Measurements from ENCODE around the gene ARIH2.
"Not testable (repeated sequence)": the region's sequence is repeated elsewhere in the genome, so short reads cannot be mapped to it uniquely, and the experiment has no call there.

The ARIH2 gene

GRCh38 chr3:49004352-49005302 is 86.0 kb downstream of the ARIH2 start:
- no peak for DNase-seq (ENCODE audit: low read depth)

DNA sequence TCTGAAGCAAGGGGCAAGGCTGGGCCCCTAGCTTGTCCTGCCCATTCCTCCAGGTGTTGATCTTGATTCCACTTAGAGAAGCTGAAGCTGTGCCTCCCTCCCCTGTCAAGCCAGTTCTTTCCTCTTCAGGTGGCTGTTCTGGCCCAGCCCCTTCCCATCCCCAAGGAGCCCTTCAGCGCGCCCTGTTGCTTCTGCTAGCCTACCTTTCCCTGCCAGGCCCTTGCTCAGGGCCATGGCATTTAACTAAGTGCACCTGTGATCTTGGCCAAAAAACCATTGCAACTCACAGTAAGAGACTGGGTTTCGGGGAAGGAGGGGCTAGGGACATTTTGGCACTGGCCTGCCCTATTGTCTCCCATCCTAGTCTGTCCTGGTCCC is 86.7 kb downstream of the ARIH2 start:
- DNase-seq (ENCODE audit: low read depth), result no peak

GRCh38 chr3:49005998-49006397 is 87.4 kb downstream of the ARIH2 start:
- DNase-seq (ENCODE audit: low read depth), result no peak

DNA sequence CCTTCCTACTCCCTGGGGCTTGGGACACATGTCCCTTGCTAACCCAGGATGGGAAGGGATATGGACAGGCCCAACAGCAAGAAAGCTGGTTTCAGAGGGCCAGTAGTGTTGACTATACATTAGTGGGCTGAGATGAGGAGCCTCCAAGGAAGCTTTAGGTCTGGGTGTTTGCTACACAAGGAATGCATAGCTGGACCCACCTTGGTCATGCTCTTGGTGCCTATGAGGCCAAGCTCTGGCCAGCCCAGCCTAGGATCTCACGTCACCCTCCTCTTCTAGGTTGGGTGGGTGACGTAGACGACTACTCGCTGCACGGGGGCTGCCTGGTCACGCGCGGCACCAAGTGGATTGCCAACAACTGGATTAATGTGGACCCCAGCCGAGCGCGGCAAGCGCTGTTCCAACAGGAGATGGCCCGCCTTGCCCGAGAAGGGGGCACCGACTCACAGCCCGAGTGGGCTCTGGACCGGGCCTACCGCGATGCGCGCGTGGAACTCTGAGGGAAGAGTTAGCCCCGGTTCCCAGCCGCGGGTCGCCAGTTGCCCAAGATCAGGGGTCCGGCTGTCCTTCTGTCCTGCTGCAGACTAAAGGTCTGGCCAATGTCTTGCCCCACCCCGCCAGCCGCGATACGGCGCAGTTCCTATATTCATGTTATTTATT is 87.9 kb downstream of the ARIH2 start:
- DNase-seq (ENCODE audit: low read depth), result no peak

GRCh38 chr3:49007068-49007770 is 88.6 kb downstream of the ARIH2 start, which contains the start of gene WDR6:
WDR6 (plus strand) TSS chr3:49007391; CDS start chr3:49007432, 41 bp downstream.
- DNase-seq (ENCODE audit: low read depth), result peak; percentile 96

GRCh38 chr3:49007771-49008528 is 89.3 kb downstream of the ARIH2 start:
- peak; percentile 87 for DNase-seq (ENCODE audit: low read depth)

DNA sequence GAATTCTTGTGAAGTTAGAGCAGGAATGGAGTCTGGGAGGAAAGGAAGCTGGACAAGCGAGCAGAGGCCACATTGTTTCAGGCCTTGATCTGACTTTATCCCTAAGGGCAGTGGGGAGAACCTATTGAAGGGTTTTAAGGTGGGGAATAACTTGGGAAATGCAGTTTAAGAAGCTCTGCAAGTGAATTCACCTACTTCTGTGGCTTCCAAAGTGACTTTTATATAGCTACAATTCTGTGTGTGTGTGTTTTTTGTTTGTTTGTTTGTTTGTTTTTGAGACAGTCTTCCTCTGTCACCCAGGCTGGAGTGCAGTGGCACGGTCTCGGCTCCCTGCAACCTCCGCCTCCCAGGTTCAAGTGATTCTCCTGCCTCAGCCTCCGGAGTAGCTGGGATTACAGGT is 90.0 kb downstream of the ARIH2 start:
- not testable (repeated sequence) for DNase-seq (ENCODE audit: low read depth)

- DNase-seq (ENCODE audit: low read depth), result no peak
Measured at GRCh38 chr3:49009396-49009795, 90.8 kb downstream of the ARIH2 start.

DNA sequence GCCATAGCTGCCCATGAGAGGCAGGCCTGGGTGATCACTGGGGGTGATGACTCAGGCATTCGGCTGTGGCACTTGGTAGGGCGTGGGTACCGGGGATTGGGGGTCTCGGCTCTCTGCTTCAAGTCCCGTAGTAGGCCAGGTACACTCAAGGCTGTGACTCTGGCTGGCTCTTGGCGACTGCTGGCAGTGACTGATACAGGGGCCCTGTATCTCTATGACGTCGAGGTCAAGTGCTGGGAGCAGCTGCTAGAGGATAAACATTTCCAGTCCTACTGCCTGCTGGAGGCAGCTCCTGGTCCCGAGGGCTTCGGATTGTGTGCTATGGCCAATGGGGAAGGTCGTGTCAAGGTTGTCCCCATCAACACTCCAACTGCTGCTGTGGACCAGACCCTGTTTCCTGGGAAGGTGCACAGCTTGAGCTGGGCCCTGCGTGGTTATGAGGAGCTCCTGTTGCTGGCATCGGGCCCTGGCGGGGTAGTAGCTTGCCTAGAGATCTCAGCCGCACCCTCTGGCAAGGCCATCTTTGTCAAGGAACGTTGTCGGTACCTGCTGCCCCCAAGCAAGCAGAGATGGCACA is 93.9 kb downstream of the ARIH2 start:
- DNase-seq (ENCODE audit: low read depth), result no peak

DNA sequence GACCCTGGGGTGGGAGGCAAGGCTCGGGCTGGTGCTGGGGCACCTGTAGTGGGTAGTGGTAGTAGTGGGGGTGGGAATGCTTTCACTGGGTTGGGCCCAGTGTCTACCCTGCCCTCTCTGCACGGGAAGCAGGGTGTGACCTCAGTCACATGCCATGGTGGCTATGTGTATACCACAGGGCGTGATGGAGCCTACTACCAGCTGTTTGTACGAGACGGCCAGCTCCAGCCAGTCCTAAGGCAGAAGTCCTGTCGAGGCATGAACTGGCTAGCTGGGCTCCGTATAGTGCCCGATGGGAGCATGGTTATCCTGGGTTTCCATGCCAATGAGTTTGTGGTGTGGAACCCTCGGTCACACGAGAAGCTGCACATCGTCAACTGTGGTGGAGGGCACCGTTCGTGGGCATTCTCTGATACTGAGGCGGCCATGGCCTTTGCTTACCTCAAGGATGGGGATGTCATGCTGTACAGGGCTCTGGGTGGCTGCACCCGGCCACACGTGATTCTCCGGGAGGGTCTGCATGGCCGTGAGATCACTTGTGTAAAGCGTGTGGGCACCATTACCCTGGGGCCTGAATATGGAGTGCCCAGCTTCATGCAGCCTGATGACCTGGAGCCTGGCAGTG is 94.6 kb downstream of the ARIH2 start:
- no peak for DNase-seq (ENCODE audit: low read depth)

GRCh38 chr3:49013738-49014660 is 95.4 kb downstream of the ARIH2 start:
- DNase-seq (ENCODE audit: low read depth), result peak; percentile 46

DNA sequence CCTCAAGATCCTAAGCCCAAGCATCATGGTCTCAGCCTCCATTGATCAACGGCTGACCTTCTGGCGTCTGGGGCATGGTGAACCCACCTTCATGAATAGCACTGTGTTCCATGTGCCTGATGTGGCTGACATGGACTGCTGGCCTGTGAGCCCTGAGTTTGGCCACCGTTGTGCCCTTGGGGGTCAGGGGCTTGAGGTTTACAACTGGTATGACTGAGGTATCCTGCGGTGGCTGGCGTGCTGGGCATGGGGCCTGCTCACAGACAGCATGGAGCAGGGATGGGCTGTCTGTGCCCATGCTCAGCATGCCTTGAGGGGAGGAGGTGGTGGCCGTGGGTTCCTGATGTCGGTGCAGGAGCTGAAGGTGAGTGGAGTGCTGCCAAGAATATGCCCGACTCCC is 96.4 kb downstream of the ARIH2 start:
- no peak for DNase-seq (ENCODE audit: low read depth)

- DNase-seq (ENCODE audit: low read depth), result no peak
Measured at GRCh38 chr3:49015765-49016164, 97.1 kb downstream of the ARIH2 start.

DNA sequence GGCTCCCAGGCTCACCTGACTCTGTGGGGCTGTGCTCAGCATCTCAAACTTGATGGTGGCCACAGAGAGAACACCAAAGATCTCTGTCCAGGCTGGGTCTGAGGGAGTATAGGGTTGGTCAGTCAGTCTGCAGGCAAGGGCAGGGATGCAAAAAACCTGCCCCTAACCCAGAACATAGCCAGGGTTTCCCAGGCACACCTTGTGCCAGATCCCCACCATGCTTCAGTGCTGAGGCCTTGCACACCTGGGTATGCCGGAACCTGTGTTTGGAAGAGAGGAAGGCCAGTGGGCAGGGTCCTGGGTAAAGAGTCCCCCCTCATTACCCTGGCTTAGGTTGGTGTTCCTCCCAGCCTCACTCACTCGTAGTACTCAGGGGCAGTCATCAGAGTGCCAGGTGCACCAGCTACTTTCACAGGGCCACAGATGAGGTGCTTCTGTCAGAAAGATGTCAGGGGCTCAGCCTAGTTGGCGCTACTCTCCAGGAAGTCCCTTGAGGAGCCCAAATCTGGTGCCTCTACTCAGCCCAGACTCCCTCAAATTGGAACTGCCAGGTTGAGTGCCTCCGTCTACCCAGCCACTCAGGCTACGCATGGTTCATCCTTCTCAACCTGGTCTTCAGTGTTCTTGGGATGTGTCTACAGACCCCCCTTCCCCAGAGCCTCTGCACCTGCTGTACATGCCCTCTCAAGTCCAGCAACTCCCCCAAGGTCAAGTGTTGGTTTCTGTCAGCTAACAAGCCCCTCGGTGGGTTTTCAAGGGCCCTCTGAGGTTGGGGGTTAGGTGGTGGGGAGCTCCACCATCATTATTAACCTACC is 98.0 kb downstream of the ARIH2 start:
- DNase-seq (ENCODE audit: low read depth), result no peak

DNA sequence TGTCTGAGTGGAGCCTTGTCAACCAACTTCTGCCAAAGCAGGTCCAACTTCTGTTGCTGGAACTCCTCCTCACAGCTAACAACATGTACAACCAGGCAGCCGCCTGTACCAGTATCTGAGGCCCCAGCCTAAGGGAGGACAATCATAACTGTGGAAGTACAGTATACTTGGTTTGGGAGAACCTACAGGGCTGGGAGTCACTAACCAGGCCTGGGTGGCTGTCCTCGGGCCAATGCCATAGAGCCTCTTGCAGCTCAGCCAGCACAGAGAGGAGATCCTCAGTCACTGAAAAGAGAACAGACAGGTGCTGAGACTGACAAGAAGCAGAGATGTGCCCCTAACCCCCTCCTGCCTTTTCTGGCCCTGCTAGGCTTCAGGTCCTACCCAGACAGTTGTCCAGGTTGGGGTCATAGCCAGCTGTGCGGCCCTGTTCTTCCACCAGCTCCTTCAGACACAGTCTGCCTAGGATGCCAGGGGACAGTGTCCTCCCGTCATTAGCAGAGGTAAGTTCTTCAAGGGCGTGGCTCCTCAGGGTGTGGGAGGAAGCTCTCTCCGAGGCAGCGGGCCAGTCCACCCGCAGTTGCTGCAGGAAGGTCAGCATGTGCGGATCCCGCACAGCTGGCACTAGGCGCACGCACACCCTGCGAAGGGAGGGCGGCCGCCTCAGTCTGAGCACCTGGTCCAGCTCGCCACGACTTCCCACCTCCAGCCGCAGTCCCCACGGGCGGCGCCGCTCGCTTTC is 98.8 kb downstream of the ARIH2 start:
- no peak for DNase-seq (ENCODE audit: low read depth)

GRCh38 chr3:49017971-49018706 is 99.5 kb downstream of the ARIH2 start, which contains the start of gene DALRD3:
DALRD3 (minus strand) TSS chr3:49018580; CDS start chr3:49018564, 16 bp downstream.
- DNase-seq (ENCODE audit: low read depth), result peak; percentile 62

DNA sequence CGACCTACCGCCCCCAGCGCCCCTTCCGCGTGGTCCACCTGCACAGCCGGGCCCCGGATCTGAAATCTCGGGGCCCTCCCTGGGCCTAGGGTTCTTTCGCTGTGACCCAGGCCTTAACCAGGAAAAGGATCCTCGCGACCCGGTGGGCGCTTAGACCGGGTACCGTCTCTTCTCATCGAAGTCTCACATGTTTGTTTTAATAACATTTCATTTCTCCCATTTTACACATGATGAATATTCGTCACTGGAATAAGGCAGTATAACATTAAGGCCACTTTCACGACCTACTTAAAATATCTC is 100.0 kb downstream of the ARIH2 start:
- no peak for DNase-seq (ENCODE audit: low read depth)

DNA sequence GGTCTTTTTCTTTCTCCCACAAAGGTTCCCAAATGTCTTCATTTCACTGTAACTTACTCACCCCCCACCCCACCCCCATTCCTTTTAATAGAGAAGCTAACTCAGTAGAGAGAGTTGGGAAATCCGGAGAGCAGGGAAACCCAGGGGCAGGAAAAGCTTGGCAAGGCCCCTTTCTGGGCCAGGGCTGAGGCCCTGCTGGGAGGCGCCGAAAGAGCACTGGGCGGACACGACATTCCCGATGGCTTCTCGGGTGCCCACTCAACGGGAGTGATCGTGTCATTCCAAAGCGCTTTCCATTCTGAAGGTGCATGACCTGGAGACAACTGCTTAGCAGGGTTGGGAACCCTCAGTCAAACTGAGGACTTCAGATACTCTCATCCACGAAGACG is 101.3 kb downstream of the ARIH2 start:
- no peak for DNase-seq (ENCODE audit: low read depth)
